Limb (tissue), 2 donors: ENCODE data around the gene DIMT1.

ENCODE experiments used
- DNase-seq, 2 donors: peaks; one replicate each; pipeline ENCODE4 v3.0.0-alpha.2; 2016; ENCODE audit errors: extremely low spot score in 2 of 2

Gene DIMT1

DNA sequence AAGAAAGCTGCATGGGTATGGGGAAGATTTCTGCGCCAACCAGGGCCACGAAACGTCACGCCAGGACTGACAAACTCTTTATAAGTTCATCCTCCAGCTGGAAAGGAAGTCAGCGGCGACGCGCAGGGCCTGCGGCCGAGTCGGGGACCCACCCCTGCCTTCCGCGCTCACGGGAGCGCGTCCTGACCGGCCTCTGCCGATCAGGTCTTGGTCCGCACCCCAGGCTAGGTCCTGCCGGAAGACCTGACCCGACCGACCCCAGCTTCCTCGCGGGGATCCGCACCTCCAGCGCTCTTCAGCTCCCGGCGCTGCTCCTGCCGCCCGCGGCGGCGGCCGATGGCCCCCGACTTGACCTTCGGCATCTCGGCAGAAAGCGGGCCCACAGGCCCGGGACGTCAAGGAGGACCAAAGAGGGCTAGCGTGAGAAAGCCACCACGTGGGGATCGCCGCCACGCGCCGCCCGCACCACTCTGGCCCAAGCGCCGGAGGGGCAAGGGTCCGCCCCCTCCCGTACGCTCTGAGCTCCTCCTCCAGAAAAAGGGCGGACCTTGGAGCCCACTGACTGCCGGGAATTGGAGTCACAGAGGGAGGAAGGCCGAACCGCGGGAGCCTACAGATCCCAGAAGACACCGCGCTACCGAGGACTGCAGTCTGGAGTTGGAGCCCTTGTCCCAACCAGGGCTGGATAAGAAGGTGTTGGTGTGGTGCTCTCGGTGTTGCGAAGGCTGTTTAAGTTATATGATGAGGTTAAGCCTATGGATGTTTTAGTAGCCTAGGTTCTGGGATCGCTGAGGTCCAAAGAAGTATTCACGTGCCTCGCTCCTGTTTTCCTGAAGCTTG lies at the start of gene DIMT1:
DIMT1 (minus strand) TSS at position 495 of the 840 bp plus-strand sequence; CDS start at position 362, 133 bp downstream.
- peak; percentile 95 to 97 for DNase-seq

DNA sequence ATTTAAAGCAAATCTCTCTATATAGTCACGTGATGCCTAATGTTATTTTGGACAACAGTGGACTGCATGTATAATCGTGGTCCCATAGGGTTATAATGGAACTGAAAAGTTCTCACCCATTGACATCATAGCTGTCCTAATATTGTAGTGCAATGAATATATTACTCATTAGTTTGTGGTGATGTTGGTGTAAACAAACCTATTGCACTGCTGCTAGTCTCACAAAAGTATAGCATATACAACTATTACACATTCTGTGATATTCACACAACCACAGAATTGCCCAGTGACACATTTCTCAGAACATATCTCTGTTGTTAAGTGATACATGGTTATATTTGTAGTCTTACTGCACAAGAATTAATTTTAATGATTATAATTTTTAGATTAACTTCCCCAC lies 46.6 kb upstream of the DIMT1 start:
- DNase-seq = no peak

DNA sequence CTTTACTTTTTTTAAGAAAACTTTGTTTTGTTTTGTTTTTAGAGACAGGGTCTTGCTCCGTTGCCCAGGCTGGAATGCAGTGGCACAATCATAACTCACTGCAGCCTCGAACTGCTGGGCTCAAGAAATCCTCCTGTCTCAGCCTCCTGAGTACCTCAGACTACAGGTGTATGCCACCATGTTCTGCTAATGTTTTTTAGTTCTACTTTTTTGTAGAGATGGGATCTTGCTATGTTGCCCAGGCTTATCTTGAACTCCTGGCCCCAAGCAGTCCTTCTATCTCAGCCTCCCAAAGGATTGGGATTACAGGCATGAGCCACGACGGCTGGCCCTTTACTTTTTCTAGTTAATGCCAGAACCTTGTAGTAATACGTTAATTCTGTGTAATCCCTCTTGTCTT lies 44.8 kb upstream of the DIMT1 start:
- no peak for DNase-seq

DNA sequence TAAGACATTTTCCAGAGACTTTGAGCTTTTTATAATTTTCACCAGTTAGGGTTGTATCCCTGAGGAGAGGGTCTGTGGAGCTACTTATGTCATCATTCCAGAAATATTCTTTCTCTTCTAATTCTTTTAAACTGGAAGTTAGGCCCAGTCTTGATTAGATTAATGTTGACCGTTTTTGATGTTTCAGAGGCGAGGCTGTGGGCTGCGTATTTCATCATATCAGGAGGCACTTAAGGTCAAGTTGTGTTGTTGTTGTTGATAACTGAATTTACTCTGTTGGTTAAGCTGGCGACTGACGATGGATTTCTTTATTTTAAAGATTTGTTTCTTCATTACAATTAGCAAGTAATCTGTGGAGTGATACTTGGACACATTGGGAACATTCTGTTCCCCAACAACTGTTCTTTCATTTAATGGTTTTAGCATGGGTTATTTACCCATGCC lies 28.9 kb upstream of the DIMT1 start:
- DNase-seq = no peak

DNA sequence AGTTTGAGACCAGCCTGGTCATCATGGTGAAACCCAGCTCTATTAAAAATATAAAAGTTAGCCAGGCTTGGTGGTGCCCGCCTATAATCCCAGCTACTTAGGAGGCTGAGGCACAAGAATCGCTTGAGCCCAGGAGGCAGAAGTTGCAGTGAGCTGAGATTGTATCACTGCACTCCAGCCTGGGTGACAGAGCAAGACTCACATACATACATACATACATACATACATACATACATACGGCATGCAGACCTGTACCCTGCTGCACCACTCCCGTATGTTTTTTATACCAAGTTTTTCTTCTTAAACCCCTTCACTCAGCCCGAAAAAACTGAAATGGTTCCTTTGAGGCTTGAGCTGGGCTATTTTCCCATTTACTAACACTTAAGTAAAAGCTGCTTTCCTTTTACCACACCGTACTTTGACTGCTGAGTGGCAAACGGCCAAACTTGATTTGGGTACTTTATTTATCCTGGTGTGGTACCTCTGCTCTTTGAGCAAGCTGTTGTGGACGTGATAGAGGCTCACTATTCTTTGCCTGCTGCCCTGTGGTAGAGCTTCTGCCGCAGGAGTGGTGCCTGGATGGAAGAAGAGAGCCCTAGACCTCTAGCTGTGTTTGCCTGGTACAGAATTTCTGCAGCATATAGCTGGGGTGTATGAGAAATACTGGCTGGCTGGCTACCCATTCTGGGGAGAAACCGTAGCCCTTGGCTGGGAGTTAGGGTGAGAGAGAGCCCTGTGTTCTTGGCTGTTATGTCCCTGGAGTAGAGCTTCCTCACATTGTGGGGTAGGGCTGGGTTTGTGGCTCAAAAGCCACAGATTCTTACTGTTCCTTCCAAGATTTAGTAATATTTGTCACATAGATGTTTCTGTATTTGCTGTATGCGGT lies 28.3 kb upstream of the DIMT1 start:
- no peak for DNase-seq

DNA sequence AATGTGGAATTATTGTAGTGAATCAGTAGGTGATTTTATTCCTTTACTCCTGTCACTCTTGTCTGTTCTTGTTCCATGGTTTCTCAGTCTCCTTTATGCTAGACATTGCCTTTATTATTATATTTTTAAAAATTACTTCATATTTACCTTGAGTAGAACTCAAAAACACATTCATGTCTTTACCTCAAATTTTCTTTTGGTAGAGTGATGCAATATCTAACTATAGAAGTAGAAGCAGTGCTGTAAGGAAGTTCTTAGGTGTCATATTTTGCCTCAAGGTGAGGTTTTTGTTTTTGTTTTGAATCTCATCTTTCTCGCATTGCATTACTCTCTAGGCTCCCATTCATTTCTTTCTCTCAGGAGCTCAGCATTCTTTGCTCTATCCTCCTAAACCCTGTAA lies 21.1 kb upstream of the DIMT1 start:
- no peak for DNase-seq

DNA sequence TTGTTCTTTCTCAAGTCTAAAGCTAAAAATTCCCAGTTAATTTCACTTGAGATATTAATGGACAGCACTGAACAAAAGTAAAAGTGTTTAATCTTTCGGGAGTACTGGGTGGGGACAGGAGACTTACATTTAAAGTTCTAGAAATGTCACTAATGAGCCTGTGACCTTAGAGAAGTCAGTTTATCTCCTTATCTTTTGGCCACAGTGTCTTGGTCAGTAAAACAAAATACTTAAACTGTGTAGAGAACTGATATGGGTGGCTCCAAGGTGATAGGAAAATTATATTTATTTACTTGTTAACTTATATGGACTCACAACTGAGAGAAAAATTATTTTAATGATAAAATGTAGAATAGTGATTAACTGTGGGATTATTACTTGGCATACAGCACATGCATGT lies 17.7 kb upstream of the DIMT1 start:
- no peak for DNase-seq

DNA sequence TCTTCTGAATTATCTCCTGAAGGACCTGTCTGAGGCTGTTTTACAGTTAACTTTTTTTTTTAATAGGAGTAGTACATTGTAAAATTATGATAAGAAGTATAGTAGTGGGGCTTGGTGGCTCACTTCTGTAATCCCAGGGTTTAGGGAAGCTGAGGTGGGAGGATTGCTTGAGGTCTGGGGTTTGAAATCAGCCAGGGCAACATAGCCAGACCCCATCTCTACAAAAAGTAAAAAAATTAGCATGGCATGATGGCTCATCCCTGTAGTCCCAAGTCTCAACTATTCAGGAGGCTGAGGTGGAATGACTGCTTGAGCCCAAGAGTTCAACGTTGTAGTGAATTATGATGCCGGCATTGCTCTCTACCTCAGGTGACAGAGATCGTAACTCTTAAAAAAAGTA lies 15.9 kb upstream of the DIMT1 start:
- no peak for DNase-seq

DNA sequence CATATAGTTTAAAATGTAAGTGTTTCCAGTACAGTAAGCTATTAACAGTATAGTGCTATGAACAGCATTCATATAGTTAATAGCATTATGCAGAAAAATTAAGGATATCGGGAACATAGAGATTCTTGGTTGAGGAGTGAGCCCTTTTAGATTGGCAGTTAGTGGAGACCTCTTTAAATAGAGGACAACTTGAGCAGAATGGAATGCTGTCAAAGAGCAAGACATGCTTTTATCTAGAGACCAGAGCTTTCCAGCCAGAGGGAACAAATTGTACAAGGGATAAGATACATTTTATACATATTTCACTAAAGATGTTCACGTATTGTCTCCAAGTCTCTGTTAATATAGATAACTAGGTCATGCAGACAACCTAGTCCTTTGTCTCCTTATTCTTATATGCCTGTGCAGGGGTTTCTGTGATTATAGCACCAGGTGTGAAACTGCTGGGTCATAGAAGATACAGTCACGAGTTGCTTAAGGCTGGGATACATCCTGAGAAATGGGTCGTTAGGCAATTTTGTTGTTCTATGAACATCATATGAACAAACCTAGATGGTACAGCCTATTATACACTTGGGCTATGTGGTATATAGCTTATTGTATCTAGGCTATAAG lies 14.9 kb upstream of the DIMT1 start:
- DNase-seq = no peak

DNA sequence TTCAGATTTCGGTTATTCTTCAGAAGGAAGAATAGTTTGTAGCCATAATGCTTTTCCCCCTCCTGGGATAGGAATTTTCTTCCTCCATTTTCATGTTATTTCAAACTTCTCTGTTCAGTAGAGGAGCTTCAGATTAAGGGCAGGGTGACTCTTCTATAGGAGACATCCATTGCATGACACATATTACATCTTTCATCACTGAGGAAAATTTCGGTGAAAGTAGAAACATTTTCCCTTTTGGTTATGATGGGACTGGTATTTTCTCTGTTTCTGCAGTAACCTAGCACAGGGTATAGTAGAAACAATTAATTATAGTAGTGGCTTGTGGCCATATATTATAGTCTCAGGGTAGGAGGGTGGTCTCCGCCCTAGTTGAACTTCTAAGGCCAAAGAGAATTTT lies 10.0 kb upstream of the DIMT1 start:
- no peak for DNase-seq

DNA sequence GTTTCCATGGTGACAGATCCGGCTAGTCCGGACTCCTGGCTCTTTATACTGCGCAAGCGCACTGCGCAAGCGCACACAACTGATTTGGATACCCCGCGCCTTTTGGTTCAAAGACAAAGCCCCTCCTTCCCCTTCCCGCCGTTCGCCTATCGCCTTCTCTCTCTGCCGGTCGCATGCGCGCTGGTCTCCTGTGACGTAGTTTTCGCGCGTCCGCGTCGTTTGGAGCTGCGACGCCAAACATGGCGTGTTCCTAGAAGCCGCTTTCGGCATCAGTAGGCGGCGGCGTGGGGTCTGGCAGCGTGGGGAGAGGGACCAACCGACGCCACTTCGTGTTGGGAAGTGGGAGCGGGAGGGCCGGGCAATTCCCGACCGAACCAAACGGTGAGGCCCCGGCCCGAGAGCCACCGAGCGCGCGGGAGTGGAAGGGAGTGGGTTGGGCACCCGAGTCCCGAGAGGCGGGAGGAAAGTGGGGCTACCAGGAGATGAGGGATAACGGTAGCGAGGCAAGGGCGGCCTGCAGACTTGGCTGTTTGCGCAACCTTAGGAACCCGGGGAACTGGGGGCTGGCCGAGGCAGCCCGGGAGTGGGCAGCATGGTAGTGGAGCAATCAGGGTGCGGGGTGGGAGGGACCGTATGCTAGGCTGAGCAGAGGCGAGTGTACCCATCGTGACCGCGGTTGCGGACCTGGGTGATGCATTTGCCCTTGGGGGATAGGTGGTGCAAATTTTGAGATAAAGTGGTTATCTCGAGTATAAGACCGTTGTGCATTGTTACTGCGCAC lies 9.0 kb upstream of the DIMT1 start, which contains the start of gene IPO11:
IPO11 (plus strand) TSS at position 215 of the 781 bp plus-strand sequence. CDS start 24,517 bp downstream, outside the sequence.
- DNase-seq = peak; percentile 99 to 100

DNA sequence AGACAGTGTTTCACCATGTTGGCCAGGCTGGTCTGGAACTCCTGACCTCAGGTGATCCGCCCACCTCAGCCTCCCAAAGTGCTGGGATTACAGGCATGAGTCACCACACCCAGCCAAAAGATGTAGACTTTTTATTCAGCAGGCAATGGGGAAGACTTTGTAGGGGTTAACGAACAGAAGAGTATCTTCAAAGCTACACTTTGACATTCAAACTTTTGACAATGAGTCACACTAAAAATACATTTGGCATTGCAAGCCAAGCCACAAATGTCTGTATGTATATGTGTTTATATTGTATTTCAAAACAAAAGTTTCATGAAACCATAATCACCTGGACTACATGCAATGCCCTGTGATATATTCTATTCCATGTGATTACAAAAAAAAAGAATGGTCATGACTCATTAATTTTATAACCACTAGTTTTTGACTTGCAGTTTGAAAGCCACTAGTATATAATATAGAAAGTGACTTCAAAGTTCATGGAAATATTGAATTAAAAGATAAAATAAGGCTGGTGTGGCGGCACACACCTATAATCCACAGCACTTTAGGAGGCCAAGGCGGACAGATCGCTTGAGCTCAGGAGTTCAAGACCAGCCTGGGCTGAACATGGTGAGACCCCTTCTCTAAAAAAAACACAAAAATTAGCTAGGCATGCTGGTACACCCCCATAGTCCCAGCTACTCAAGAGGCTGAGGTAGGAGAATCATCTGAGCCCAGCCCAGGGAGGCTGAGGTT lies 8.3 kb downstream of the DIMT1 start:
- no peak for DNase-seq

DNA sequence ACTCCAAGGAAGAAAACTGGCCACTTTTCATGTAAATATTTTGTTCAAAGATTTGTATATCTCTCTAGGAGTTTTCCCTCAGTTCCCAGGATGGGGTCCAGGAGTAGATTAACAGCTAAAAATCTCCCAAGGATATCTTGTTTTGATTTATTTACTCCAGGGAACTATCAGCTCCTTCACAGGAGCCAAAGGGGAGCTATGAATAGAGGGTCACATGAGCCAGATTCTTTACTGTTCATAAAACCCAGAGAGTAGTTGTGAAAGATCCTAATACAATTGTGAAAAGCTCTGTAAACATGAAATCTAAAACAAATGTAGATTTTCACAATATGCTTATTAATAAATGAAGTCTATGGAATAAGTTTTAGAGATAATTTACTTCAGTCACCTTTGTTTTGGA lies 16.9 kb downstream of the DIMT1 start:
- DNase-seq = no peak

DNA sequence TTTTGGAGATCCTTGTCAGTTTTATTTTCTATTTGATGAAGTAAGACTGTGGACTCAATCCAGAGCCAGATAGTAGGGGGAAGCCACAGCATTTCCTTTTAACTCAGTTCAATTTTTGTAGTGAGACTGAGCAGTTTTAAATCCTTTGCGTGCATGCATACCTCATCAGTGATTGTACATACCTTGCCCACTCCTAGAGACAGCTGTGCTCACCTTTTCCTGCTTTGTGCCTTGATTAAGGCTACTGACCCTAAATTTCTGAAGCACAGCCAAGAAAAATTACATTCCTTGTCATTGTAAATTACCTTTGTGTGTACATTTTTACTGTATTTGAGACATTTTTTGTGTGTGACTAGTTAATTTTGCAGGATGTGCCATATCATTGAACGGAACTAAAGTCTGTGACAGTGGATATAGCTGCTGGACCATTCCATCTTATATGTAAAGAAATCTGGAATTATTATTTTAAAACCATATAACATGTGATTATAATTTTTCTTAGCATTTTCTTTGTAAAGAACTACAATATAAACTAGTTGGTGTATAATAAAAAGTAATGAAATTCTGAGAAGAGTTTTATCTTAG lies 17.8 kb downstream of the DIMT1 start:
- no peak for DNase-seq

DNA sequence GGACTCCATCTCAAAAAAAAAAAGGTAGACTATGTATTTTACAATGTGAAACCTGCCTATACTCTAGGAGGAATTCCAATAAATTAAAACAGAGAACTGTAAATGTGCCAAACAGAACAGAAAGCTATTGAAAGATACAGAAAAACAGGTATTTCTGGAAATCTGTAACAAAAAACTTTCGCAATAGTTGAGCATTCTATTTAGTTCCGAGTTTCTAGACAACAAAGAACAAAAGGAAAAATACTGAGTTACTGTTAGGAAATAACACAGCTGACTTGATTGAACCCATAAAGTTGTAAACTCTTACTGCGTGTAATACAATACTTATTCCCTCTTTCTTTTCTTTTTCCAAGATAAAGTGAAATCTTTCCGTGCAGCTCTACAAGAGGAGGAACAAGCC lies 18.6 kb downstream of the DIMT1 start:
- DNase-seq = no peak

DNA sequence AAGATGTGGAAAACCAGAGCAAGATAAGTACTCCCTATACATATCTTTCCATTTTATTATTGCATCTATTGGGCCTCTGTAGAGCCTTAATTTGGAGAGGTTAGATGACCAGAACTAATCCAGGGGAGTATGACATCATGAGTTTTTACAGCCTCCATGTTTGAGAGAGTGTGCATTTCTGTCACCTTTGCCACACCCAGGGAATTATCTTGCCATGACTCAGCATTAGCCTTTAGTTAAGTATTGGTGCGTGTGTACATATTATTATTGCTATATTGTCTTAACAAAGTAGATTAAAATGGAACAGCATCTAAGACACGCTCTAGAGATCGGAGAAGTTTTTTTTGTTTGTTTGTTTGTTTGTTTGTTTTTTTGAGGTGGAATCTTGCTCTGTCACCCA lies 27.6 kb downstream of the DIMT1 start:
- DNase-seq = no peak

DNA sequence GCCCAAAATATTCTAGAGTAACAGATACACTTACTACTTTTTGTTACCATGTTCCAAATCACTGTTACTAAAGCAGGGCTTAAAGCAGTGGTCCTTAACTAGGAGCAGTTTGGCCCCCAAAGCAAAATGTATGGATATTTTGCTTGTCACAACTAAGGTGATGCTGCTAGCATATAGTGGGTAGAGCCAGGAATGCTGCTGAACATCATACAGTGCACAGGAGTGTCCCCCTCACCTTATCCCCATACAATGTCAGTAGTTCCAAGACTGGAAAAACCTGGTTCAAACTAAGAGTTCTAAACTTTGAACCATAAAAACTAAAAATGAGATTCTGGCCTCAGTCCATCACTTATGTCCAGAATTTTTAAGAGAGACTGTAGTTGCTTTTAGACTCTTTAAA lies 28.1 kb downstream of the DIMT1 start:
- no peak for DNase-seq

DNA sequence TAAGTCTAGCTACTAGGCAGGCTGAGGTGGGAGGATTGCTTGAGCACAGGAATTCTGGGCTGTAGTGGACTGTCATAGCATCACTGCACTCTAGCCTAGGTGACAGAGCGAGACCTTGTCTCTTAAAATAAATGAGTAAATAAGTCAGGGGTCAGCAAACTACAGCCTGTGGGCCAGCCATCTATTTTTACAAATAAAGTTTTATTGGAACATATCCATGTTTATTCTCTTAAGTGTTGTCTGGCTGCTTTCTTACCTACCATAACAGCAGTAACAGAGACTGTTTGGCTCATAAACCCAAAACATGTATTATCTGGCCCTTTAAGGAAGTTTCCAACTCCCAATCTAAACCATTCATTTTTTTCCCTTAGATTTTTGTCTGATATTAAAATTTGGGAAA lies 29.6 kb downstream of the DIMT1 start:
- DNase-seq = no peak

DNA sequence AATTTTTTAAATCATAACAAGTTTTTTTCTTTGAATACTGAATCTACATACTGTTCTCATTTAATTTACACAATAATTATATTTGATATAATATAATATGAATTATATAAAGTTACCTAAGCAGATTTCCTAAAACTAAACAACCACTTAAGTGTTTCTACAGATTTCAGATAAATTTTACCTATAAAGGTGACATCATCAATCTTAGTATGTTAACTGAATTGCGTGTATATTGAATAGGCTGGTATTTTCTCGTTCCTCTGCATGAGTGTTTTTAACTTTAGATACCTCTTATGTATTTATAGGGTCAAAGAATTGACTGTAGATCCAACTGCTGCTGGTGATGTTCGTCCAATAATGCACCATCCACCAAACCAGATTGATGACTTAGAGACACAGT lies 30.3 kb downstream of the DIMT1 start:
- no peak for DNase-seq

DNA sequence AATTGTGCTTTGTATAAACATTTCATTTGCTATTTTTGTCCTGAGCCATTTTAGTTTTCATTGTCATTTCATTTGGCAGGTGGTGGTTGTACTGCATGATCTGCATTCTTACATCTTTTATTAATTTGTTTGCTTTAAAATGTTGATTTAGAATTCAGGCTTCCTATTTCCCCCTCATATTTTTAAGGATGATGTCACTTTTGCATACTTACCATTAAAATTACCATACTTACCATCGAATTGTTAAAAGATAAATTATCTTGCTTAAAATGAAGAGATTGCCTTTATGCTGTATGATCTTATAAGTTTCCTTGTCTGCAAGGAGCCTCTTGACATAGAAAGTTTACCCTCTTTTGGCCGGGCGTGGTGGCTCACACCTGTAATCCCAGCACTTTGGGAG lies 31.1 kb downstream of the DIMT1 start:
- DNase-seq = no peak
